Left lung (tissue), 10 donors: ENCODE data around the gene WNT9A. TPM values are rescaled to one million over a fixed set of nuclear protein-coding genes. Genes with fewer than 3 reads are reported as not detected.

ENCODE experiments used
- ATAC-seq: fragments of 200-7000 bp; cut with Tn5 transposase; one replicate; pipeline ENCODE4 v1.9.1; 2020; ENCODE audit warnings: moderate library complexity
- DNase-seq, 4 donors: peaks; one replicate each; pipeline ENCODE4 v3.0.0-alpha.2; 2013 to 2020
- H3K27ac ChIP-seq, 2 donors: fragments of 200-600 bp; sonication (generic) in 1 of 2; one replicate each; pipeline versions ENCODE4 v1.5.0 to v1.8.0; 2020 to 2021
- H3K27me3 ChIP-seq, 2 donors: fragments of 200-600 bp; sonication (generic) in 1 of 2; one replicate each; pipeline versions ENCODE4 v1.5.0 to v1.8.0; 2020 to 2021
- H3K36me3 ChIP-seq, 2 donors: fragments of 200-600 bp; sonication (generic) in 1 of 2; one replicate each; pipeline versions ENCODE4 v1.5.0 to v1.8.0; 2020 to 2021
- H3K4me1 ChIP-seq, 2 donors: fragments of 200-600 bp; one replicate each; pipeline ENCODE4 v1.8.0; 2021
- H3K4me3 ChIP-seq, 2 donors: fragments of 200-600 bp; sonication (generic) in 1 of 2; one replicate each; pipeline versions ENCODE4 v1.5.0 to v1.8.0; 2020 to 2021; ENCODE audit warnings: mild to moderate bottlenecking in 1 of 2
- H3K9me3 ChIP-seq, 2 donors: fragments of 200-600 bp; sonication (generic) in 1 of 2; one replicate each; pipeline versions ENCODE4 v1.5.0 to v1.8.0; 2020 to 2021
- intact Hi-C, 2 donors: fragments of 100-400 bp; cut with DNase I; formaldehyde crosslinking; loops; one replicate each; pipeline versions ENCODE4 v1.11.2 to v1.14.2; 2022
- polyA plus RNA-seq, 6 donors: library from polyadenylated mRNA; unstranded; fragments of 120-200 nt; gene quantifications; one replicate each; pipeline ENCODE4 v1.2.1, GENCODE V29; 2013; ENCODE audit not compliant: insufficient read length in 6 of 6
- total RNA-seq, 2 donors: library from RNA; stranded (reverse); fragmentation: NEBNext Ultra II Directional; extraction: Animal tissue kit (Norgen Biotek cat#: 25700); gene quantifications; one replicate each; pipeline ENCODE4 v1.2.1, GENCODE V29; 2021
- TF ChIP-seq, protein P1 (sequence below), 2 donors: fragments of 200-600 bp; sonication (generic) in 1 of 2; IDR thresholded peaks; one replicate each; pipeline versions ENCODE4 v1.5.0 to v1.8.0; 2021; ENCODE audit warnings: antibody characterized with exemption in 2 of 2
- donor health status: DM: no; HTN: yes; CAD: no.
- donor health status: DM: no; HTN: no; CAD: no.

WNT9A gene
- total and polyA plus RNA-seq, 8 donors, result 2.1 to 8.5 (median 2.9) TPM

DNA sequence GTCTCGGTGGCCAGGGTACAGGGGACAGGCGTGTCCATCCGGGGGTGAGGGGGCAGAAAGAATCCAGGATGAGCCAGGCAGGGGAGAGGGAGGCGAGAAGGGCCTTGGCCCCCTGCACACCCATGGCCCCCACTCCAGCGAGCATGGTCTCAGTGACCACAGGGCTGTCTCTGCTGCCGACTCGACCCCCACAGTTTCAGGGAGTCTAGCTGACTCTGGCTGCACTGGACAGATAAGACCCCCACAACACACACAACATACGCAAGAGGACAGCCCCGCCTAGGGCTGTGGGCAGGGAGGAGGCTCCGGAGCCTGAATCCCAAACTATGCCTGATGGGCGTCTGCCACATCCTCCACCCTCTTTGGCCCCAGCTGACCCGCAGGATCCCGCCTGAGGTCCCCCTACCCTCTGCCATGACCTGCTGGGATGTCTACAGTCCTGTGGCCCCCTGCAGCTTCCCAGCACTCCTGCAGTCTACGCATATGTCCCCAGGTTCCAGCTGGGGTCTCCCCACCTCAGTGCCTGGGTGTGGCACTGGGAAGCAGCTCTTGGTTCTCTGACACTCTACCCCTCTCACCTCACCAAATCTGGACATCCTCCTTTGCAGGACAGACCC lies 22.0 kb downstream of the WNT9A start:
- no peak for ATAC-seq
- DNase-seq, result no peak
- Histone ChIP-seq H3K4me3 (no peak overlapping the region), H3K36me3 (no peaks in the 10 kb centered on the region), H3K27ac (no peak overlapping the region), H3K9me3 (no peaks in the 10 kb centered on the region), H3K27me3 (no peaks in the 10 kb centered on the region), H3K4me1 (no peaks in the 10 kb centered on the region)
- intact Hi-C loops, result no loop called here
- TF ChIP-seq, protein P1, sequence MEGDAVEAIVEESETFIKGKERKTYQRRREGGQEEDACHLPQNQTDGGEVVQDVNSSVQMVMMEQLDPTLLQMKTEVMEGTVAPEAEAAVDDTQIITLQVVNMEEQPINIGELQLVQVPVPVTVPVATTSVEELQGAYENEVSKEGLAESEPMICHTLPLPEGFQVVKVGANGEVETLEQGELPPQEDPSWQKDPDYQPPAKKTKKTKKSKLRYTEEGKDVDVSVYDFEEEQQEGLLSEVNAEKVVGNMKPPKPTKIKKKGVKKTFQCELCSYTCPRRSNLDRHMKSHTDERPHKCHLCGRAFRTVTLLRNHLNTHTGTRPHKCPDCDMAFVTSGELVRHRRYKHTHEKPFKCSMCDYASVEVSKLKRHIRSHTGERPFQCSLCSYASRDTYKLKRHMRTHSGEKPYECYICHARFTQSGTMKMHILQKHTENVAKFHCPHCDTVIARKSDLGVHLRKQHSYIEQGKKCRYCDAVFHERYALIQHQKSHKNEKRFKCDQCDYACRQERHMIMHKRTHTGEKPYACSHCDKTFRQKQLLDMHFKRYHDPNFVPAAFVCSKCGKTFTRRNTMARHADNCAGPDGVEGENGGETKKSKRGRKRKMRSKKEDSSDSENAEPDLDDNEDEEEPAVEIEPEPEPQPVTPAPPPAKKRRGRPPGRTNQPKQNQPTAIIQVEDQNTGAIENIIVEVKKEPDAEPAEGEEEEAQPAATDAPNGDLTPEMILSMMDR (IDR thresholded peaks at IDR 0.05), result no peak

DNA sequence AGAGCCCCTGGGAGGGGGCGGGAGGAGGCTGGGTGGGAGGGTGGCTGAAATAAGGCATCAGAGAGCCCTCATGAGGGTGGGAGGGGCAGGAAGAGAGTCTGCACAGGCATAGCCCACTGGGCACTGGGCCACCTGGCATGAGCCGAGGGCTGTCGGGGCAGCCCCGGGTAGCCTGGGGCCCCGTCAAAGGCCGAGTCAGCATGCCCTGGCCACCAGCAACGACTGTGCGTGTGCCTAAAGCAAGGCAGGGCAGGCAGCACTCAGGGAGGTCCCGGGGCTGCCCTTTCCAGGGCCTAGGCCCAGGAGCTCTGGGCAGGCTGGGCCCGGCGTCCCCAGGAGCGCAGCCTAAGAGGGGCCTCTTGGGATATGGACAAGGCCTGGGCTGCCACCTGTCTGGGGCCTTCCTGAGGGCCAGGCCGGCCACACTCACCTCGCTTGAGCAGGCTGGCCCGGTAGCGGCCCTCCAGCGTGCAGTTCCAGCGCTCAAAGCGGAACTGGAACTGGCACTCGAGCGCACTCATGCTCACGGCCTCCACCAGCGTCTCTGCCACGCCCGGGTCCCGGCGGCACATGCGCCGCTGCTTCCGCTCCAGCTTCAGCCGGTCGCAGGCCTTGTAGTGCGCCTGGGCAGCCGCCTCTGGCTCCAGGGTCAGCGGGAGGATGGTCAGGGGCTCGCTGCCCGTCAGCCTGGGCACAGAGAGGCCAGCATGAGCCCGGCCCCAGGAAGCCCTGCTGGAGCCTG lies 22.7 kb downstream of the WNT9A start:
- H3K27ac ChIP-seq, result no peak overlapping the region
- no peak overlapping the region for H3K4me3 ChIP-seq
- H3K36me3 ChIP-seq, result no peaks in the 10 kb centered on the region
- ATAC-seq (peak; percentile 83), DNase-seq (peak in 1 of 4 donors; percentile 83)
- TF ChIP-seq, protein P1 (IDR thresholded peaks at IDR 0.05), result no peak
- no peaks in the 10 kb centered on the region for H3K4me1 ChIP-seq
- H3K27me3 ChIP-seq, result no peaks in the 10 kb centered on the region
- H3K9me3 ChIP-seq, result no peaks in the 10 kb centered on the region
- intact Hi-C loops, result no loop called here

DNA sequence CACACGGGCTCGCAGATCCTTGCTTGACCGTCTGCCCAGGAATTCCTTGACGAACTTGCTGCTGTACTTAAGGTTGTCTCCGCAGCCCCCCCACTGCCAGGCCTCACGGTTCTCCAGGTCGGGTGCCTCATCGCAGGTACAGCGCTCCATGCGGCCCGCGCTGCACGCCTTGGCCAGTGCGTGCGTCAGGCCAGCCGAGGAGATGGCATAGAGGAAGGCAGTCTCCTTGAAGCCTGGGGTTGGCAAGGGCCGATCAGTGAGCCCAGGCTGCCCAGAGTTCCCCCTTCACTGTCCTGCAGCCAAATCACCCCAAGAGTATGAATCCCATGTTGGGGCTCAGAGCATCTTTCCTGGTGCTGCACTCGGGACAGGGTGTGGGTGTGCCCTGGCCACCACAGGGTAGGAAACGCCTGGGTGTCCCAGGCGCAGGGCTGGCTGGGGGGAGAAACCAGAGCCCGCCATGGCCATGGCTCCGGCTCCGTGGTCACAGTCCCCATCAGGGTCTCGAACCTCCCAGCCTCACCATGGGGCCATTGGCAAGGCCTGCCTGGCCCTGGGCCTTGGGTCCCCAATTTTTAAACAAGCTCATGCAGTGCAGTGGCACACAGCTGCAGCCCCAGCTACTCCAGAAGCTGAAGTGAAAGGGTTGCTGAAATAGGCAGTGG lies 23.4 kb downstream of the WNT9A start:
- Histone ChIP-seq H3K27me3 (no peaks in the 10 kb centered on the region), H3K27ac (no peak overlapping the region), H3K9me3 (no peaks in the 10 kb centered on the region), H3K4me1 (no peaks in the 10 kb centered on the region), H3K4me3 (no peak overlapping the region), H3K36me3 (no peaks in the 10 kb centered on the region)
- intact Hi-C loops, result no loop called here
- peak in 1 of 4 donors; percentile 65 for DNase-seq
- ATAC-seq, result no peak
- TF ChIP-seq, protein P1 (IDR thresholded peaks at IDR 0.05), result no peak

DNA sequence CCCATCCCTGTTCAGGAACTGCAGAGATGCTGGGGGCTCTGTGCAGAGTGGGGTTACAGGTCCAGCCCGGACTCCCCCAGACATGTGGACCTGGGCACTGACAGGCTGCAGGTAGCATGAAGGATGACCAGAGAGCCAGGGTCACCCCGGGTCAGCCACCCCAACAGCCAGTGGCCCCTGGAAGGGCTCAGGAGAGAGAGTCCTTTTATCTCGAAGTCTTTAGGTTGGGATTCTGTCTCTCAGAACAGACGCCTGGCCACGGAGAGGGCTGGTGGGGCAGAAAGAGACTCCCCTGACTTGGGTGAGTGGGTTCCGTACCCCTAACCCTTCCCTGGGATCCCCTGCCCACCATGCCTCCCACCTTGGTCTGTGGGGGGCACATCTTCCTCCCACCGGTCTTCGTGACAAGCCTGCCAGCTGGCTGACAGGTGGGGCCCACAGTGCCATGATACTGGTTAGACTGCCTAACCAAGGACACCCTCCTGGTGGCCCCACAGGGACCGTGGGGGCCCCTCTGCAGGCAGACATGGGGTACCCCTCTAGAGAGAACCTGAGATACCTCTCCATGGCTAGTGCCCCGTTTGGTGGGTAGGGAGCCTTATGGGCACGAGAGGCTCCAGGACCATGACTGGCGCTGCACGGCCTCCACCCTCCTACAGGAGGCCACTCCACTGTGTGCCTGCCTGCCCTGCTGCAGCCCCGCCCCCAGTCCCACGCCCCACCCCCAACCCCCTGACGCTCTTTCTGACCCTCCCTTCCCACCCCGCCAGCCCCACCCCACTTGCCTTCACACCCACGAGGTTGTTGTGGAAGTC lies 24.2 kb downstream of the WNT9A start:
- no peak overlapping the region for H3K27ac ChIP-seq
- peak in 1 of 4 donors; percentile 45 for DNase-seq
- intact Hi-C loops, result no loop called here
- H3K27me3 ChIP-seq, result no peaks in the 10 kb centered on the region
- TF ChIP-seq, protein P1 (IDR thresholded peaks at IDR 0.05), result no peak
- ATAC-seq, result no peak
- no peaks in the 10 kb centered on the region for H3K4me1 ChIP-seq
- H3K9me3 ChIP-seq, result no peaks in the 10 kb centered on the region
- H3K4me3 ChIP-seq, result no peak overlapping the region
- H3K36me3 ChIP-seq, result no peaks in the 10 kb centered on the region
